ENCODE measurements around the gene NEURL1B. TPM values are rescaled to one million over a fixed set of nuclear protein-coding genes. Genes with fewer than 3 reads are reported as not detected.
A peak's percentile ranks its signal among the peaks of the same experiment; 100 is the strongest.

Gene NEURL1B
- total and polyA plus RNA-seq, 2 experiments from 2014 or later, result 0.65 to 5.8 TPM

DNA sequence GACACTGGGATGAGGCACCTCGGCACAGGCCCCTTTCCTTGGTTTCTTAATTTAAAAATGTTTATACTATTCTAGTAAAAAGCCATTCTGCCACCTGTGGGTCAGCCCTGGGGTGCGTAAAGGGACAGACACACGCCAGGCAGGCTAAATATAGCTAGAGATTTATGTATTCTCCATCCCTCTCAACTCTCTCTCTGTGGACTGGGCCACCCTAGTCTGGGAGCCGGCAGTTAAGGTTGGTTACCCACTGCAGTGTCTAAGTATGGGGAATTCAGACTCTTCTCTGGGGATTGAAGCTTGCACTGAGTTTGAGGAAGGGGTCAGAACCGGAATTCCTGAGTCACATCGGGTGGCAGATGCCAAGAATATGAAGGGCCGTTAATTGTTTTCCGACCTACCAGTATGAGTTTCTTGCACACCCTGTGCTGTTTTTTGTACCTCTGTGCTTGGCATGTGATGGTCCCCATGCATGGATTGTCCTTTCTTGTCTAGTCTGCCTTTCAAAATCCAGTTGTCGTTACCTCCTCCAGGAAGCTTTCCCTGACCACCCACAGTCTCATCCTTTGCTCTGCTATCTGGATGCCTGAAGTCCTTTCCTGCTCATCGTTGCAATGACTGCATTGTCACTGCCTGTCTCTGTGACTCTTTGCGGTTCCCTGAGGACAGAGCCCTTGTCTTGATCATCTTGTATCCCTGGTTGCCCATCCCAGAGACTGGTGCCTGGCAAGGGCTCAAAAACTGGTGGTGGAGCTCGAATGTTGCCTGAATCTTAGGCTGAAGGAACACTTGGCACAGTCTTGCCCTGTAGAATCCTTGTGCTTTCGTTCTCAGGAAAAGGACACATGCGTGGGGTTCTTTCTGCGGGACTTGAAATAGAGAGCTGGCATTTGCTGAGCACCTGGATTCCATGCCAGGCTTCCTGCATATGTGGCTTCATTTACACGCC lies 2.1 kb downstream of the NEURL1B start:
- Histone ChIP-seq H3K27ac (no peak overlapping the region), H2AFZ (no peak overlapping the region), H3K27me3 (peaks cover 4% of the 10 kb centered on the region), H3K4me1 (ENCODE audit: insufficient read depth) (peaks cover 19% of the 10 kb centered on the region), H4K20me1 (ENCODE audit: insufficient read depth, poor library complexity, severe bottlenecking) (no peaks in the 10 kb centered on the region), H3K9me2 (replicated peaks; ENCODE audit: insufficient read depth) (no peaks in the 10 kb centered on the region), H3K79me2 (no peaks in the 10 kb centered on the region), H3K36me3 (replicated peaks; ENCODE audit: insufficient read depth, low read depth) (no peaks in the 10 kb centered on the region), H3K4me2 (peak overlapping the region; percentile 97), H3K4me3 (no peak overlapping the region), H3K9me3 (ENCODE audit: low read depth) (no peaks in the 10 kb centered on the region)
- DNase-seq (ENCODE audit: low spot score), result no peak
- WGBS (ENCODE audit: low lambda C conversion rate, missing lambda C conversion rate), result 86% methylated on average over 16 of the region's 16 CpGs
- TF ChIP-seq, protein P1, sequence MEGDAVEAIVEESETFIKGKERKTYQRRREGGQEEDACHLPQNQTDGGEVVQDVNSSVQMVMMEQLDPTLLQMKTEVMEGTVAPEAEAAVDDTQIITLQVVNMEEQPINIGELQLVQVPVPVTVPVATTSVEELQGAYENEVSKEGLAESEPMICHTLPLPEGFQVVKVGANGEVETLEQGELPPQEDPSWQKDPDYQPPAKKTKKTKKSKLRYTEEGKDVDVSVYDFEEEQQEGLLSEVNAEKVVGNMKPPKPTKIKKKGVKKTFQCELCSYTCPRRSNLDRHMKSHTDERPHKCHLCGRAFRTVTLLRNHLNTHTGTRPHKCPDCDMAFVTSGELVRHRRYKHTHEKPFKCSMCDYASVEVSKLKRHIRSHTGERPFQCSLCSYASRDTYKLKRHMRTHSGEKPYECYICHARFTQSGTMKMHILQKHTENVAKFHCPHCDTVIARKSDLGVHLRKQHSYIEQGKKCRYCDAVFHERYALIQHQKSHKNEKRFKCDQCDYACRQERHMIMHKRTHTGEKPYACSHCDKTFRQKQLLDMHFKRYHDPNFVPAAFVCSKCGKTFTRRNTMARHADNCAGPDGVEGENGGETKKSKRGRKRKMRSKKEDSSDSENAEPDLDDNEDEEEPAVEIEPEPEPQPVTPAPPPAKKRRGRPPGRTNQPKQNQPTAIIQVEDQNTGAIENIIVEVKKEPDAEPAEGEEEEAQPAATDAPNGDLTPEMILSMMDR (IDR thresholded peaks at IDR 0.05; ENCODE audit: poor library complexity), result no peak
- no peak for TF ChIP-seq EZH2phosphoT487 (IDR thresholded peaks at IDR 0.05; ENCODE audit: low read depth, severe bottlenecking, unreplicated experiment)

DNA sequence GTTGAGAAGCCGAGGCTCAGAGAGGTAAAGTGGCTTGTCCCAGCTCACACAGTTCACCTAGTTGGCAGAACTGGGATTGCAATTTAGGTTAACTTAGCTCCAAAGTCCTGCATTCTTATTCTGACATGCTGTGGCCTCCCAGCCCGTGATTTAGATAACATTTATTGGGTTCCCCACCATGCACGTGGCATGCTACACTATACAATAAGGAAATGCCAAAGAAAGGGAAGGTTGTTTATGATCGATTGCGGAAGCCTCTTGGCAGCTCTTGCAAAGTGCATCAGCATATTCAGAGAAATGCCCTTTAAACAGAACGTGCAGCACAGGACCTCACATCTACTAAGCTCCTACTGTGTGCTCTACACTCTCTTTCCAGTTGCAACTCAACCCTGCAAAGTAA lies 3.2 kb downstream of the NEURL1B start:
- Histone ChIP-seq H3K36me3 (replicated peaks; ENCODE audit: insufficient read depth, low read depth) (no peaks in the 10 kb centered on the region), H3K4me3 (no peak overlapping the region), H3K9me3 (ENCODE audit: low read depth) (no peaks in the 10 kb centered on the region), H2AFZ (no peak overlapping the region), H4K20me1 (ENCODE audit: insufficient read depth, poor library complexity, severe bottlenecking) (no peaks in the 10 kb centered on the region), H3K9me2 (replicated peaks; ENCODE audit: insufficient read depth) (no peaks in the 10 kb centered on the region), H3K27ac (no peak overlapping the region), H3K4me1 (ENCODE audit: insufficient read depth) (peaks cover 19% of the 10 kb centered on the region), H3K27me3 (no peaks in the 10 kb centered on the region), H3K4me2 (no peak overlapping the region), H3K79me2 (no peaks in the 10 kb centered on the region)
- no peak for DNase-seq (ENCODE audit: low spot score)
- TF ChIP-seq EZH2 (IDR thresholded peaks at IDR 0.05; ENCODE audit: borderline replicate concordance), result no peak
- TF ChIP-seq, protein P1 (IDR thresholded peaks at IDR 0.05; ENCODE audit: poor library complexity), result no peak
- no peak for TF ChIP-seq EZH2phosphoT487 (IDR thresholded peaks at IDR 0.05; ENCODE audit: low read depth, severe bottlenecking, unreplicated experiment)
- WGBS (ENCODE audit: low lambda C conversion rate, missing lambda C conversion rate), result 66% methylated on average over 6 of the region's 6 CpGs

DNA sequence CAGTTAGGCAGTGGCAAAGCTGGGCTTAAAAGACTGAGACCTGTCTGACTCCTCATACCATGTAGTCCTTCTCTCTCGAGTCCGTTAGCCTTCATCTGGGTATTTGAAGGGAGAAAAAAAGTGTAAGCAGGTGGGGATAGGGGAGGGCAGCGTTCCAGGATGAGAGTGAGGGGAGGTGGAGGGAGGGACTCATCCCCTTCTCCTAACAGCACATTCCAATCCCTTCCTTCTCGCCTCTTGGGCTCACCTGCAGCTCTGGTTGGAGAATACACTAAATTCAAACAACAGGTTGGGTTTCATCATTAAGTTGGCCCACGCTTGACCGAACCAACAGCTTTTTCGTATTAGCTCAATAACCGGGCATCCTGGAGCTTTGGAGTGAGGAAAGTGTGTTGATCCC lies 3.6 kb downstream of the NEURL1B start:
- Histone ChIP-seq H3K4me3 (no peak overlapping the region), H3K9me3 (ENCODE audit: low read depth) (no peaks in the 10 kb centered on the region), H4K20me1 (ENCODE audit: insufficient read depth, poor library complexity, severe bottlenecking) (no peaks in the 10 kb centered on the region), H3K4me2 (no peak overlapping the region), H3K27me3 (no peaks in the 10 kb centered on the region), H3K27ac (no peak overlapping the region), H3K9me2 (replicated peaks; ENCODE audit: insufficient read depth) (no peaks in the 10 kb centered on the region), H3K4me1 (ENCODE audit: insufficient read depth) (peaks cover 19% of the 10 kb centered on the region), H3K36me3 (replicated peaks; ENCODE audit: insufficient read depth, low read depth) (no peaks in the 10 kb centered on the region), H2AFZ (no peak overlapping the region), H3K79me2 (no peaks in the 10 kb centered on the region)
- WGBS (ENCODE audit: low lambda C conversion rate, missing lambda C conversion rate), result 76% methylated on average over 8 of the region's 8 CpGs
- no peak for TF ChIP-seq EZH2 (IDR thresholded peaks at IDR 0.05; ENCODE audit: borderline replicate concordance)
- TF ChIP-seq, protein P1 (IDR thresholded peaks at IDR 0.05; ENCODE audit: poor library complexity), result no peak
- no peak for DNase-seq (ENCODE audit: low spot score)

All from hepatocyte (in vitro differentiated cells).